Urinary bladder (tissue), 4 donors: ENCODE data around the gene PRLR. TPM values are rescaled to one million over a fixed set of nuclear protein-coding genes. Genes with fewer than 3 reads are reported as not detected.

ENCODE experiments used
- DNase-seq: peaks from one replicate; pipeline ENCODE4 v3.0.0-alpha.2; 2015; ENCODE audit errors: extremely low spot score
- H3K27ac ChIP-seq: one replicate; pipeline ENCODE4 v1.5.1; 2013; ENCODE audit warnings: low read depth, mild to moderate bottlenecking, moderate library complexity
- H3K36me3 ChIP-seq: one replicate; pipeline ENCODE4 v1.6.1; 2013; ENCODE audit warnings: mild to moderate bottlenecking, moderate library complexity; ENCODE audit not compliant: insufficient read depth
- H3K4me1 ChIP-seq: one replicate; pipeline ENCODE4 v1.6.1; 2013; ENCODE audit warnings: mild to moderate bottlenecking, moderate library complexity; ENCODE audit not compliant: insufficient read depth
- H3K4me3 ChIP-seq: one replicate; pipeline ENCODE4 v1.5.1; 2013; ENCODE audit warnings: low read depth, low read length
- WGBS: extraction: QIAGEN DNeasy Blood & Tissue Kit; methylation state at CpG from one replicate; pipeline ENCODE4 v1.1.7; 2013; 5-methylcytosine and 5-hydroxymethylcytosine counted together
- polyA plus RNA-seq: library from polyadenylated mRNA; stranded (reverse); fragments of 200-250 nt; gene quantifications from one replicate; pipeline ENCODE4 v1.2.3, GENCODE V29; 2013
- total RNA-seq: library from RNA; depleted of rRNA; stranded (reverse); fragments of >200 nt; gene quantifications from one replicate; pipeline ENCODE4 v1.2.3, GENCODE V29; 2014
- donor health status: healthy with polysubstance abuse.
- donor health status: healthy.

The PRLR gene
- total and polyA plus RNA-seq, 2 donors: 0.98 to 9.7 TPM

GRCh38 chr5:35153375-35153932 is 76.8 kb downstream of the PRLR start:
- H3K4me1 ChIP-seq: no peaks in the 10 kb centered on the region
- no peaks in the 10 kb centered on the region for H3K36me3 ChIP-seq
- no peak overlapping the region for H3K27ac ChIP-seq
- DNase-seq: no peak
- 91% methylated on average over 2 of the region's 2 CpGs for WGBS
- no peak overlapping the region for H3K4me3 ChIP-seq

DNA sequence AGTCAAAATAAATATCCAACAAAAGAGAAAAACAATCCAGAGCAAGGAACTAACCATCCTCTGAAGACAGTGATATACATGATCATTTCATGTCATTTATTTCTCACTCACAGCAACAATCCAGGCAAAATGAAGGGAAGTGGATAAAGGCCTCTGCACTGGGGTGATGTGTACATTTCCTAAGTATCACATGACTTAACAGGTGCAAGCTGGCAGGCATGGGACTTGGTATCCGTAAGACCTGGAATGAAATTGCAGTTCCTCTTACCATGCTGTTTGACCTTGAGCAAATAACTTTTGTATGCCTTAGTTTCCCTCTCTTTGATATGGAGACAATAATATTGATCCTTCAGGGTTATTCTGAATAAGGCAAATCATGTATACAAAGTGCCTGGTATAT is 77.6 kb downstream of the PRLR start:
- no peak for DNase-seq
- 96% methylated on average over 1 of the region's 1 CpG for WGBS
- no peaks in the 10 kb centered on the region for H3K4me1 ChIP-seq
- no peak overlapping the region for H3K27ac ChIP-seq
- H3K36me3 ChIP-seq: no peaks in the 10 kb centered on the region
- no peak overlapping the region for H3K4me3 ChIP-seq

- no peaks in the 10 kb centered on the region for H3K36me3 ChIP-seq
- no peak overlapping the region for H3K4me3 ChIP-seq
- no peaks in the 10 kb centered on the region for H3K4me1 ChIP-seq
- no peak for DNase-seq
- no peak overlapping the region for H3K27ac ChIP-seq
- WGBS: 53% methylated on average over 1 of the region's 1 CpG
Measured at GRCh38 chr5:35151146-35151920, 79.0 kb downstream of the PRLR start.

DNA sequence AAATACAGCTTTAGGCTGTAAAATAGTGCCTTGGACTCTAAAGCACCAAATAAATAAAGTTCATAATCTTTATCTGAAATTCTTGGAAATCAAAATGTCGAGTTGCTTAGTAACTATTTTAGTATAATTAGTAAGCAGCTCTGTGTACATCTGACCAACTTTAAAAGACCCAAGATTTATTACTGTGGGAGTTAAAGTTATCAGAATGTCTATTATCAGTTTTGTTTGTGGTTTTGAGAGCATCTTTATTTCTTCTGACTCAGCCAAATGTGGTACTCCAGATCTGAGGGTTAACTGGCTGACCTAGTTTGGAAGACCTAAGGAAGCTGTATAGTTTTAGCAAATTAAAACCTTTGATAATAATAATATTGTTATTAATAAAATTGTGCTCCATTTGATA is 81.2 kb downstream of the PRLR start:
- Histone ChIP-seq H3K4me3 (no peak overlapping the region), H3K4me1 (no peaks in the 10 kb centered on the region), H3K36me3 (no peaks in the 10 kb centered on the region), H3K27ac (no peak overlapping the region)
- DNase-seq: no peak
- 26% methylated on average over 1 of the region's 1 CpG for WGBS

DNA sequence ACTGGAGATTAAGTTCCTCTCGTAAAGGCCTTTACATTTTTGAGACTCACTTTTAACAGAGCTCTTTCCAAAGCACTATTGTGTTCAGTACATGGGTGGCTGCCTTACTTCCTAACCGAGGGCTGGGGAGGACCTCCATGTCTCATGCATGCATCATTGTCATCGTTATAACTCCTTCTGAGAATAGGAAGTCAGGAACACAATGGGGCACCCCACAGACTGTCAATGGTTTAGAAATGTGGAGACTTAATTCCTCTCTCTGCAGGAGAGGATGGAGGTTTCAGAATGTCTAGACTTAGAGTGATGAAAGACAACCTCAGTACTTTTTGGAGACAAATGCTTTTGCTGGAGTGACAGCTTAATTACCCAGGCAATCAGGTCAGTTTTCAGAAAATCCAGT is 83.9 kb downstream of the PRLR start:
- Histone ChIP-seq H3K4me1 (no peaks in the 10 kb centered on the region), H3K4me3 (no peak overlapping the region), H3K36me3 (no peaks in the 10 kb centered on the region), H3K27ac (no peak overlapping the region)
- no peak for DNase-seq
- 58% methylated on average over 3 of the region's 3 CpGs for WGBS

DNA sequence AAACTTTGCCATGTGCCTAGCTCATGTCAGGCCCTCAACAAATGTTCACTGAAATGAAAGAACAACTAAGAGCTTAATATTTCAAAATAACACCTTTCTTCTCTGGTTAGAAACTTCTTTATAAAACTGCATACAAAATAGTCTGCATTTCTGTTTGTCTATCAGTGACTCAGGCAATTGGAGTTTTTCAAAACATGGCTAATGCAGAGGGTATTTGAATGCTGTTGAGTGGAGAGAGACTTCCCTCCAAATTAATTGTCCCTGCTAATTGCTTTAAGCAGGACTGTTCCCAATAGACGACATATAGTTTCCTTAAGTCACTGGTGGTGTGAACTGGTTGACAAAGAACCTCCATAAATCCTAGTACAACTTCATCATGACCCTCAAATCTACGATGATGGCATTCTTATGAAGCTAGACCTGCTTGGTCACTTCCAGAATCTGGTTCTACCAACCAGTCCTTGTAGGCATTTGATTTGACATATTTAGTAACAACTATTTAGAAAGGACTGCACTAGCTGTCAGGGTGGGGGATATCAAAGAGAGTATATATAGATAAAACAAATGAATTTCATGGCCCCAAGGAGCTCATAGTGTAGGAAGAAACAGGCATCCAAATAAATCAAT is 84.5 kb downstream of the PRLR start:
- Histone ChIP-seq H3K27ac (no peak overlapping the region), H3K4me1 (no peaks in the 10 kb centered on the region)
- WGBS: 77% methylated on average over 2 of the region's 2 CpGs

DNA sequence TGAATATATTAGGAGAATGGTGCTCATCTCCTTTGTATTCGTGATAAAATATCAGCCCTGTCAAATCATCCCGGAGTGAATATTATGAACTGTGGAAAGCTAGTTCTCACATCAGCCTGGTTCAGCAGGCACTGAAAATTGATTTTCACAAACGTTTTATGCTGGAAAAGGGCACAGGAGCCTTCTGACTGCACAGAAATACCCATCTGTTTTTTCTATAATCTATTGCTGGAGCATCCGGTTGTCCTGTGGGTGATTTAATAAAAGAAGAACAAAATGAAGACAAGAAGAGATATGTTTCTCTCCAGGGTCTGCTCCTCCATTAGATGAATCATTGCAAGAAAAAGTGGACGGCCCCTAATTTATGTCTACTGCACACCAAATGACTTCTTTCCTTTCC is 85.3 kb downstream of the PRLR start:
- DNase-seq: no peak
- H3K27ac ChIP-seq: no peak overlapping the region
- no peaks in the 10 kb centered on the region for H3K4me1 ChIP-seq
- 84% methylated on average over 5 of the region's 5 CpGs for WGBS
- H3K4me3 ChIP-seq: no peak overlapping the region
- H3K36me3 ChIP-seq: no peaks in the 10 kb centered on the region

More for the DNA sequence above, 84.5 kb downstream of the PRLR start:
- no peak overlapping the region for H3K4me3 ChIP-seq
- no peaks in the 10 kb centered on the region for H3K36me3 ChIP-seq
- no peak for DNase-seq

GRCh38 chr5:35143841-35144240 is 86.4 kb downstream of the PRLR start:
- no peaks in the 10 kb centered on the region for H3K4me1 ChIP-seq
- 90% methylated on average over 3 of the region's 3 CpGs for WGBS
- no peak for DNase-seq
- no peak overlapping the region for H3K27ac ChIP-seq
- H3K36me3 ChIP-seq: no peaks in the 10 kb centered on the region
- H3K4me3 ChIP-seq: no peak overlapping the region

GRCh38 chr5:35141739-35142138 is 88.5 kb downstream of the PRLR start:
- 94% methylated on average over 4 of the region's 4 CpGs for WGBS
- H3K4me1 ChIP-seq: no peaks in the 10 kb centered on the region

DNA sequence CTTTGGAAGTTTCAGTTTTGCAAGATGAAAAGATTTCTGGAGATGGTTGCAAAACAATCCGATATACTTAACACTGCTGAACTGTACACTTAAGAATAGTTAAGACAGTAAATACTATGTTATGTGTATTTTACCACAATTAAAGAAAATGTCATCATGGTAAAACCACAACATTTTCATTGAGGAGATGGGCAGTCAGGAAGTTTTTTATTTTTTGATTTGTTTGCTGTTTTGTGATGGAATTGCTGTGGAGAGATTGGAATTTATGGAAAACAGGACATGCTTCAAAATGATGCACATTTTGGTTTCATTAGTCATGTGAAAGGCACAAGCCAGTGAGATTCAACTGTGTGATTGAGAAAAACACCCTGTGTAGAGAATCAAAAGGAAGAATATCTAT is 92.1 kb downstream of the PRLR start:
- no peak overlapping the region for H3K4me3 ChIP-seq
- no peaks in the 10 kb centered on the region for H3K36me3 ChIP-seq
- H3K4me1 ChIP-seq: no peaks in the 10 kb centered on the region
- no peak for DNase-seq
- no peak overlapping the region for H3K27ac ChIP-seq
- 77% methylated on average over 1 of the region's 1 CpG for WGBS

More at GRCh38 chr5:35141739-35142138, 88.5 kb downstream of the PRLR start:
- H3K36me3 ChIP-seq: no peaks in the 10 kb centered on the region
- DNase-seq: no peak
- no peak overlapping the region for H3K4me3 ChIP-seq
- H3K27ac ChIP-seq: no peak overlapping the region

DNA sequence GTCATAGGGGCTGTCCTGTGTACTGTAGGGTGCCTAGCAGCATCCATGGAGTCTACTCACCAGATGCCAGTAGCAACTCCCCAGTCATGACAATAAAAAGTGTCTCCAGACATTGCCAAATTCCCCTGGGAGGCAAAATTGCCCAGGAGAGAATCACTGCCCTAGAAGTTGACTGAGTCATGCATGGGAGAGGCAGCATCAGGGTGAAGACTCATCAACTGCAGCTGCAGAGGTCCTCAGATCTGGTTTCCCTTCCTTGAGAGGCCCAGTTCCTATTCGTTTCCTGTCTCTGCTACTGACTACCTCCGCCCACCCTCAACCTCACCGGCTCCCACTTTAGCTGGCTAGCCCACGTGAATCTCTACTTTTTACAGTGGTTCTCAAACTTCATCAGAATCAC is 93.9 kb downstream of the PRLR start:
- DNase-seq: no peak
- 83% methylated on average over 4 of the region's 4 CpGs for WGBS
- Histone ChIP-seq H3K27ac (no peak overlapping the region), H3K4me3 (no peak overlapping the region), H3K4me1 (no peaks in the 10 kb centered on the region), H3K36me3 (no peaks in the 10 kb centered on the region)

- Histone ChIP-seq H3K4me1 (no peaks in the 10 kb centered on the region), H3K36me3 (no peaks in the 10 kb centered on the region), H3K4me3 (no peak overlapping the region), H3K27ac (no peak overlapping the region)
- DNase-seq: no peak
- WGBS: 91% methylated on average over 9 of the region's 9 CpGs
Measured at GRCh38 chr5:35135239-35135700, 95.0 kb downstream of the PRLR start.

GRCh38 chr5:35134278-35135030 is 95.8 kb downstream of the PRLR start:
- Histone ChIP-seq H3K27ac (no peak overlapping the region), H3K4me1 (no peaks in the 10 kb centered on the region), H3K4me3 (no peak overlapping the region), H3K36me3 (no peaks in the 10 kb centered on the region)
- WGBS: 76% methylated on average over 9 of the region's 9 CpGs
- no peak for DNase-seq
